ENCODE measurements around the gene FGD3.

DNA sequence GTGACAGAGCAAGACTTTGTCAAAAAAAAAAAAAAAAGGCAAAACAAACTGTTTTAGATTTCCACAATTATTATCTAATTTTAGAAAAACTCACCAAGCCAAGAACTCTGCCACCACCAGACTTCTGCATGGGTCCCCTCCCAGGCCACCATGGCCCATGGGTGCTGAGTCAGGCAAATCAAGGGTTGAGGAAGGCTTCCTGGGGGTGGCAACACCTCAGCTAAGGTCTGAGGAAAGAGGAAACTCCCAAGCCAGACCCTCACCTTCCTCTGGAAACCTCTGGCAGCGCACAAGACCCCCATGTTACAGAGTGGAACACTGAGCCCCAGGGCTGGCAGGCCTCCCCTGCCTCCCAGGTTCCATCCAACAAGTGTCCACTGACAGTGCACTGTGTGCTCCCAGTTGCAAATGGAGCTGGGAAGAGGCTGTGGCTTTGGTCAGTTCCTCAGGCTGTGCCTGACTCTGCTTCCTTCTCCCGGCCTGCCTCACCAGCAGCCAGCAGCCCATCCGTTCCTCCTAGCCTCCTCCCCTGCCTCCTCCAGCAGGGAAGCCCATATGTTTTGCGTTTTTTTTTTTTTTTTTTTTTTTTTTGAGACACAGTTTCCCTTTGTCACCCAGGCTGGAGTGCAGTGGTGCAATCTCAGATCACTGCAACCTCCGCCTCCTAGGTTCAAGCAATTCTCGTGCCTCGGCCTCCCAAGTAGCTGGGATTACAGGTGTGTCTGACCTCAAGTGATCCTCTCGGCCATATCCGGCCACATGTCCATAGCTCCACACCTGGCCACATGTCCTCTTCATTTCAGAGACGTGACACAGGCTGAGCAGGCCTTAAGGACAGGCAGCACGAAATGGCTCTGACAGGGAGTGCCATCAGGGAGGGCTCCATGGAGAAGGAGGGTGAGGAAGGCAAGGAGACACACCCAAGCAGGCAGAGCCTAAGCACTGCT lies 107.7 kb downstream of the FGD3 start:
- TF ChIP-seq, protein P1, sequence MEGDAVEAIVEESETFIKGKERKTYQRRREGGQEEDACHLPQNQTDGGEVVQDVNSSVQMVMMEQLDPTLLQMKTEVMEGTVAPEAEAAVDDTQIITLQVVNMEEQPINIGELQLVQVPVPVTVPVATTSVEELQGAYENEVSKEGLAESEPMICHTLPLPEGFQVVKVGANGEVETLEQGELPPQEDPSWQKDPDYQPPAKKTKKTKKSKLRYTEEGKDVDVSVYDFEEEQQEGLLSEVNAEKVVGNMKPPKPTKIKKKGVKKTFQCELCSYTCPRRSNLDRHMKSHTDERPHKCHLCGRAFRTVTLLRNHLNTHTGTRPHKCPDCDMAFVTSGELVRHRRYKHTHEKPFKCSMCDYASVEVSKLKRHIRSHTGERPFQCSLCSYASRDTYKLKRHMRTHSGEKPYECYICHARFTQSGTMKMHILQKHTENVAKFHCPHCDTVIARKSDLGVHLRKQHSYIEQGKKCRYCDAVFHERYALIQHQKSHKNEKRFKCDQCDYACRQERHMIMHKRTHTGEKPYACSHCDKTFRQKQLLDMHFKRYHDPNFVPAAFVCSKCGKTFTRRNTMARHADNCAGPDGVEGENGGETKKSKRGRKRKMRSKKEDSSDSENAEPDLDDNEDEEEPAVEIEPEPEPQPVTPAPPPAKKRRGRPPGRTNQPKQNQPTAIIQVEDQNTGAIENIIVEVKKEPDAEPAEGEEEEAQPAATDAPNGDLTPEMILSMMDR (IDR thresholded peaks at IDR 0.05; ENCODE audit: low read depth, low read length, missing input control), result no peak
- no peak for TF ChIP-seq SP1 (IDR thresholded peaks at IDR 0.05)
- no peak for TF ChIP-seq YY1 (IDR thresholded peaks at IDR 0.05)
- no peak for TF ChIP-seq ATF3 (IDR thresholded peaks at IDR 0.05)

All from liver (tissue), 3 donors.